SHP77 treated with DMSO at 0.1 percent for 48 hours (cell line): ENCODE measurements around the gene USP3.
"Not testable (repeated sequence)": the region's sequence is repeated elsewhere in the genome, so short reads cannot be mapped to it uniquely, and the experiment has no call there.

Experiments
- DNase-seq: peaks from one replicate; lab custom pipeline; 2025; lab: John Stamatoyannopoulos, UW

Gene USP3

DNA sequence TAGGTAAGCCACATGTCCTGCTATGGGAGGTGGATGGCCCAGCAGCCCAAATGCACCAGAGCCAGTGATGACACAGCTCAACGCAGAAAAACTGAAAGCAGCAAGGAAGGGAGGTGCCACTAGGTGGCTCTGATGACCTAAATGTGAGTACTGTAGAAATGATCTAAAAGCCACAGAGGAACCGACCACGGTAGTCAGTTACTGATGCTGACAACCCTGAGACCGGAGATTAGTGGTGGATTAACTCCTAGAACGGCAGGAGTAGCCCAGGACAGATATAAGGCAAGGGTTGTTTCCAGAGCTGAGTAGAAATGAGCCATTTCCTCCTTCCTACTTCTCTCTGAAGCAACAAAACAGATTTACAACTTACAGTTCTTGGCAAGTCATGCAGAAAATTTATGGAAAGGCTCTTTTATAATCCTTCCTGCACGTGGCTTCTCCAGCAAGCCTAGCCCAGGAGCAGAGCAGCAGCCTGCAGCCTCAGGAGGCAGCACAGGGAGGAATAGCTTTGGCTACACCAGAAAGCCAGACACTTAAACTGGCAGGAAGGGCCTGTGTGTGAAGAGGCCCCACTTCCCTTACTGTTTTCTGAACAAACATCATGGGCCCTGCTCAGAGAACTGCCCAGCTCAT lies 105.9 kb downstream of the USP3 start:
- DNase-seq = peak; percentile 59

DNA sequence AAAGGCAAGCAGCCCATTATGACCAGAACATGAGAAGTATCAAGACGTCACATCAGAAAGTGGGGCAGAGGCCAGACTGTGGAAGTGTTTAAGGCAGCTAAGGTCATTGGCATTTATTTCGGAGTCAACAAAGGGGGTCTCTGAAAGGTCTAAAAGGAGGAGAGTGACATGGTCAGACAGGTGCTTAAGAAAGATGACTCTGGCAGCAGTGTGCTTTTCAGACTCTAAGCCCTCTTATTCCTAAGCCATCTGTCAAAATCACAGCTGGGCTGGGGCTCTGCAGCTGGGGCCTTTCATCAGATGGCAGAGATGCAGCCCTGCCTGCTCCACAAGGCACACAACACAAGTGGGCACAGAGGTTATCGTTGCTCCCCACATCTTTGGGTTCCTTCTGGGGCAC lies 106.8 kb downstream of the USP3 start:
- no peak for DNase-seq

- no peak for DNase-seq
Observed at GRCh38 chr15:63612300-63612699, 107.9 kb downstream of the USP3 start.

DNA sequence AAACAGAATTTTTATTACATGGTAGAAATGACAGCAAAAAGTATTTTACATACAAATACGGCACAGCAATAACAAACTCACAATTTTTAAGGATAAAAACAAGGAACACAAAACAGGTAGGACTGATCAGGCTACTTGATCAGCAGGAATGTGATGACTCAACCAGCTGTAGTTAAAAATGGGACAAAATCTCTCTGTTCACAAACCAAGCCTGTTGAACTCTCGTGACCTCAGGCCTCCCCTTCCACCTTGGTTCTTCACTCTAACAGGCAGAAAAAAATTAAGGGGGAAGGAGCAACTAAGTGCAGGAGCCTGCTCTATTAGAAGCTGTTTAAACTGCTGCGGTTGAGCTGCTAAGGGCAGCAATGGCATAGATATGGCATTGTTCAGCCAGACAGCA lies 111.5 kb downstream of the USP3 start:
- DNase-seq = no peak

DNA sequence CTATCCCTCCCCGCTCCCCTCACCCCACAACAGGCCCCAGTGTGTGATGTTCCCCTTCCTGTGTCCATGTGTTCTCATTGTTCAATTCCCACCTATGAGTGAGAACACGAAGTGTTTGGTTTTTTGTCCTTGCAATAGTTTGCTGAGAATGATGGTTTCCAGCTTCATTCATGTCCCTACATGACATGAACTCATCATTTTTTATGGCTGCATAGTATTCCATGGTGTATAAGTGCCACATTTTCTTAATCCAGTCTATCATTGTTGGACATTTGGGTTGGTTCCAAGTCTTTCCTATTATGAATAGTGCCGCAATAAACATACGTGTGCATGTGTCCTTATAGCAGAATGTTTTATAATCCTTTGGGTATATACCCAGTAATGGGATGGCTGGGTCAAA lies 112.8 kb downstream of the USP3 start:
- DNase-seq = not testable (repeated sequence)

DNA sequence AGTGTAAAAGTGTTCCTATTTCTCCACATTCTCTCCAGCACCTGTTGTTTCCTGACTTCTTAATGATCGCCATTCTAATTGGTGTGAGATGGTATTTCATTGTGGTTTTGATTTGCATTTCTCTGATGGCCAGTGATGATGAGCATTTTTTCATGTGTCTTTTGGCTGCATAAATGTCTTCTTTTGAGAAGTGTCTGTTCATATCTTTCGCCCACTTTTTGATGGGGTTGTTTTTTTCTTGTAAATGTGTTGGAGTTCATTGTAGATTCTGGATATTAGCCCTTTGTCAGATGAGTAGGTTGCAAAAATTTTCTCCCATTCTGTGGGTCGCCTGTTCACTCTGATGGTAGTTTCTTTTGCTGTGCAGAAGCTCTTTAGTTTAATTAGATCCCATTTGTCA lies 113.2 kb downstream of the USP3 start:
- DNase-seq = not testable (repeated sequence)

DNA sequence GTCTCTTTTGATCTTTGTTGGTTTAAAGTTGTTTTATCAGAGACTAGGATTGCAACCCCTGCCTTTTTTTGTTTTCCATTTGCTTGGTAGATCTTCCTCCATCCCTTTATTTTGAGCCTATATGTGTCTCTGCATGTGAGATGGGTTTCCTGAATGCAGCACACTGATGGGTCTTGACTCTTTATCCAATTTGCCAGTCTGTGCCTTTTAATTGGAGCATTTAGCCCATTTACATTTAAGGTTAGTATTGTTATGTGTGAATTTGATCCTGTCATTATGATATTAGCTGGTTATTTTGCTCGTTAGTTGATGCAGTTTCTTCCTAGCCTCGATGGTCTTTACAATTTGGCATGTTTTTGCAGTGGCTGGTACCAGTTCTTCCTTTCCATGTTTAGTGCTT lies 116.4 kb downstream of the USP3 start:
- not testable (repeated sequence) for DNase-seq

DNA sequence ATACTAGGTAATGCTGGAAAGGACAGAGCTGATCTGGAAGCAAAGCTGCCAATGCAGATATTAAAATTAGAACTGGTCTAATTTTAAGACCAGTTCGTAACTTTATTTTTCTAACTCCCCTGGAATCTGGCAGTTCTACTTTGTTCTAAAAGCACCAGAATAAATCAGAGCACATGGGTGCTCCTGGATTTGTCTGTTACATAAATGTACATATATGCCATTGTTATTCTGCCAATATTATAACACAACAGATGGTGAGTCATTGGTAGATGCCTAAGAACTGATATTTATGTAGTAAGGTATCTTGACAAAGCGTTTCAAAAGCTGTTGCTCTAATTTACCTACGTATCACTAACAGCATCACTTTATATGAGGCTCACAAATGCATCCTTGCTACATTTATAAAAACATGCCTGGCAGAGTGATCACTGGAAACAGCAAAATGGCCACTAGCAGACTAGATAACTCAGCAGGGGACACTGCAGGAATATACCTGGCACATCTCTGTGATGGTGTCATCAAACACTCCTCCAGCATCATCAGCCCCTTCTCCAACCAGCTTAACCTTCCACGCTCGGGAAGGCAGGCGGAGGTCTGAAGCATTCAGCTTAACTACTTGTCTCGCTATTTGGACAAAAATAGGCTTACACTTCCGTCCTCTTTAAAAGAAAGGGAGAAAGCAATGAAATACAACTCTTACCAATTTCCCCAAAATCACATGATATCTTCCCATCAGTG lies 119.0 kb downstream of the USP3 start:
- no peak for DNase-seq

GRCh38 chr15:63626955-63627354 lies 122.6 kb downstream of the USP3 start:
- DNase-seq = no peak

DNA sequence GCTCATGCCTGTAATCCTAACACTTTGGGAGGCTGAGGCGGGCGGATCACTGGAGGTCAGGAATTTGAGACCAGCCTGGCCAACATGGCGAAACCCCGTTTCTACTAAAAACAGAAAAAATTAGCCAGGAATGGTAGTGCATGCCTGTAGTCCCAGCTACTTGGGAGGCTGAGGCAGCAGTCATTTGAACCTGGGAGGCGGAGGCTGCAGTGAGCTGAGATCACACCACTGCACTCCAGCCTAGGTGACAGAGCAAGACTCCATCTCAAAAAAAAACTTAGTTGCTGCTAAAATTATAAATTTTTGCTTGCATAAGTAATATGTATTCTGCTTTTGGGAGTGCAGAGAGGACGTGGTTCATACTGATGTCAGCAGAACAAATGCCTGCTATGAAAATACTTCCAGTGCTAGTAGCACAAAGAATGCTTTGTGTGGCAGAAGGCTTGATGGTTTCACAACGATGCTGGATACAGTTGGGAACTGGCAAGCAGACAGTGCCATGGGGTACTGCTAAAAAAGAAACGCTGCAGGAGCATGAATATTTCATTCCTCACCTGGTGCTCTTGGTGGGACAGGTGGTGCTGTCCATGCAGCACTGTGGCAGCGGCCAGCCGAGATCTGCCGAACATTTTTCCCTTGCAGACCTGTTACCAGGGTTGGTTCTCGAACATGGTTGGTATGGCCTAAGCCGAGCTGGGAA lies 123.9 kb downstream of the USP3 start:
- no peak for DNase-seq

DNA sequence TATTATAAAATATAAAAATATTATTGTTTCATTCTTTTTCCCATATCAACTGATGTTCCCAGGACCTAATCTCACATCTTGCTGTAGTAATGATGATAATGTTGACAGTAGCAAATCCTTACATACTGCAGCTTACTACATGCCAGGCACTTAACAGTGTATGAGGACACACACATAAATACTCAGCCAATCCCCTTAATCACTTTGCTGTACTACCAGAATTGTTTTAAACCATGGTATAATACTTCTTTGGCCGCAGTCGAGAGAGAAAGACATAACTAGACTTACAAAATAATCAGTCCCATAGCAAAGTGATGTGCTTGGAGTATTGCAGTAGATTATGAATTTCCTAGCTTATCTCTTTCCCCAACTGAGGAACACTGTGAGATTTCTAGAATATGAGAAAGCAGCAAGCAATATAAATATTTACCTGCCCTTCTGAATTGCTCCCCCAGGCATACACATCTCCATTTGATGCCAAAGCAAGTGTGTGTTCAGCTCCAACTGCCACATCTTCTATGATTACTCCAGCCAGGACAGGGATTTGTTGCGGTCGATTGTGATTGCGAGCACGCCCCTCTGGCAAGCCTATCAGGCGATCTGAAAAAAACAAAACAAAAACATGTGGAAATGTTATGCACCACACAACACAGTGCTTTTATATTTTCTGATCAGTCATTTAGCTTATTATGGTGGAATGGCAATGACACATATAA lies 125.8 kb downstream of the USP3 start:
- DNase-seq = no peak

GRCh38 chr15:63633312-63633711 lies 128.9 kb downstream of the USP3 start:
- DNase-seq = no peak

- no peak for DNase-seq
Observed at GRCh38 chr15:63634154-63634553, 129.8 kb downstream of the USP3 start.

- DNase-seq = no peak
Observed at GRCh38 chr15:63636518-63637061, 132.2 kb downstream of the USP3 start.

GRCh38 chr15:63638839-63639238 lies 134.4 kb downstream of the USP3 start:
- DNase-seq = no peak

GRCh38 chr15:63640146-63640545 lies 135.8 kb downstream of the USP3 start:
- DNase-seq = no peak
